NOMO-1 treated with dmso at 0.1 percent for 144 hours (cell line): ENCODE results near the gene SLC39A1.

Experiments
- DNase-seq: peaks from one replicate; lab custom pipeline; 2025; ENCODE audit not compliant: unreplicated experiment; lab: John Stamatoyannopoulos, UW

The SLC39A1 gene

GRCh38 chr1:153977250-153978240, 14.2 kb upstream of the SLC39A1 start, which contains the start of gene JTB:
TSS of gene JTB (minus strand) at chr1:153977674. CDS start at chr1:153977252, 422 bp downstream.
- peak; percentile 60 for DNase-seq

GRCh38 chr1:153976819-153977249, 13.5 kb upstream of the SLC39A1 start:
- no peak for DNase-seq

DNA sequence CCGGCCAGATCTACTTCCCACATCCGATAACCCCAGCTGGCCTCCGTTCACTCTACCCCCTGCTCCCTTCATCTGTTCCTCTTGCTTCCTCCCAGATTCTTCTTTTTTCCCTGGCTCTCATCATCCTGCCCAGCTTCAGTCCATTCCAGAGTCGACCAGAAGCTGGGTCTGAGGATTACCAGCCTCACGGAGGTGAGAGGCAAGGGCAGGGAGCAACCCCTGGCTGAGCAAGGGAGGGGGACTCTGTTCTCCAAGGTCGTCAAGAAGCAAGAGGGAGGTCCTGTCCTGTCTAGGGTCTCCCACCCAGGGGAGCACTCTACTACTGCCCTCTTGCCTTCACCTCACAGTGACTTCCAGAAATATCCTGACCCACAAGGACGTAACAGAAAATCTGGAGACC, 10.2 kb upstream of the SLC39A1 start:
- DNase-seq, result no peak

DNA sequence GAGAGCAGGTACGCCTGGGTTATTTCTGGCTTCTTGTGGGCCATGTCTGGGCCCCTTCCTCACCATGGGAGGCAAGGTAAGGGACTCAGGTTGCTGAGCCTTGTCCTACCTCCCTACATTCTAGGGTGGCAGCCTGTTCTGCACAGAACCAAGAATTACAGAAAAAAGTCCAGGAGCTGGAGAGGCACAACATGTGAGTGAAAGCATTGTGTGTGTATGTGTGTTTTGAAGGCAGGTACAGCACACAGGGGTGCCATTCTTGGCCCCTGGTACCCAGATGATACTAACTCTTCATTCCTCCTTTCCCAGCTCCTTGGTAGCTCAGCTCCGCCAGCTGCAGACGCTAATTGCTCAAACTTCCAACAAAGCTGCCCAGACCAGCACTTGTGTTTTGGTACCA, 9.7 kb upstream of the SLC39A1 start:
- no peak for DNase-seq

- no peak for DNase-seq
Observed at GRCh38 chr1:153970346-153970745, 7.0 kb upstream of the SLC39A1 start.

DNA sequence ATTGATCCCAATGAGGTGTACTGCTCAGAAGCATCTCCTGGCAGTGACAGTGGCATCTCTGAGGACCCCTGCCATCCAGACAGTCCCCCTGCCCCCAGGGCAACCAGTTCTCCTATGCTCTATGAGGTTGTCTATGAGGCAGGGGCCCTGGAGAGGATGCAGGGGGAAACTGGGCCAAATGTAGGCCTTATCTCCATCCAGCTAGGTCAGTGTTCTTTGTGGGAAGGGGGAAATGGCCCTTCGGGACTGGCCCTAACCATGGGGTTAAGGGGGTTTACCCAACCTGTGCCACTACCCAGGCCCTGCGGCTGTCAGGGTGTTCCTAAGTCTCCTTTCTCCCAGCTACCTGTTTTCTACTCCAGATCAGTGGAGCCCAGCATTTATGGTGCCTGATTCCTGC, 5.6 kb upstream of the SLC39A1 start:
- no peak for DNase-seq

DNA sequence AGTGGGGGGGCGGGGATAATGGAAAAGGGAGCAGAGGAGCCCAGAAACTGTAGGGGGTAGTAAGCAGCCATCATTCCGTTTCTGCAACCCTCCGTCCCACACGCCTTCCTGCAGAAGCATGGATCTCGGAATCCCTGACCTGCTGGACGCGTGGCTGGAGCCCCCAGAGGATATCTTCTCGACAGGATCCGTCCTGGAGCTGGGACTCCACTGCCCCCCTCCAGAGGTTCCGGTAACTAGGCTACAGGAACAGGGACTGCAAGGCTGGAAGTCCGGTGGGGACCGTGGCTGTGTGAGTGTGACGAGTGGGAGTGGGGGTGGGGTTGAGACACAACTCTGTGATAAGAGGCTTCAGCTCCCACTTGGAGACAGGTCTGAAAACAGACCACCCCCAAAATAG, 5.1 kb upstream of the SLC39A1 start:
- DNase-seq, result no peak

DNA sequence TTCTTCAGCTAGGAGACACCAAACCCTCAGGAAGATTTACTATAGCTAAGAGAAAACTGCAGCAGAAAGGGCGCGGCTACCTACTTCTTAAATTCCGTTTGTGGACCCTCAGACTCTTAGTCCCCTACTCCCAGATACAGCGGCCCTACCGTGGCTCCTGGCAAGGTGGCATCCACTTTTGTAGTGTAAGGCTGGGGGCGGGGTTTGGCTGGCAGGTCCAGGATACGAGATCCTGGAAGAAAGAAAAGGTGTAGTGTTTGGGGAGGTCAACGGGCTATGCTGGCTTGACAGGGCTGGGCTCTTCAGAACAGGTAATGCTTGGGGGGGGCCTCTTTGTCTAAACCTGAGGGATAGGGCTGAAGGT, 4.6 kb upstream of the SLC39A1 start:
- no peak for DNase-seq

GRCh38 chr1:153967107-153967999, 4.0 kb upstream of the SLC39A1 start, which contains the start of gene CREB3L4:
TSS of gene CREB3L4 (plus strand) at chr1:153967902. CDS start at chr1:153968526, 624 bp downstream.
- peak; percentile 96 for DNase-seq

DNA sequence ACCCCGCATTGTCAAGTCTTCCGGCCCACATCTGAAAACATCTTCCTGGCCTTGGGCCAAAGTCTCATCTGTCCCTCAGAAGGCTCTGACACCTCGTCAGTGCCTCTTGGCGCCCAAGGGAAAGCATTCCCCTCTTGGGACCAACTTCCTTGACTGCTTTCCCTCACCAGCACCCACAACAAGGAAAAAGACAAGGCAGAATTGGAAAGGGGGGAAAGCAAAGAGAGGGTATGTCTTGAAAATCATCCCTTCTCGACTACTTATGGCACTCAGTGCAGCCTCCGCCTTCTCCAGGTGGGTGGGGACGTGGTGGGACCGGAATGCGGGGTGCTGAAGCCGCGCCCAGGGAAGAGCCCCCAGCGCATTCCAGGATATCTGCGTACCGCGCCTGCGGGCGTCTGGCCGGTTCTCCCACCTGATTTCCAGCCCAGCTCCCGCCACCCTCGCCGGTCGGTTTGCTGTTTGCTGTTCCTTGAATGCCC, 554 bp upstream of the SLC39A1 start:
- no peak for DNase-seq

DNA sequence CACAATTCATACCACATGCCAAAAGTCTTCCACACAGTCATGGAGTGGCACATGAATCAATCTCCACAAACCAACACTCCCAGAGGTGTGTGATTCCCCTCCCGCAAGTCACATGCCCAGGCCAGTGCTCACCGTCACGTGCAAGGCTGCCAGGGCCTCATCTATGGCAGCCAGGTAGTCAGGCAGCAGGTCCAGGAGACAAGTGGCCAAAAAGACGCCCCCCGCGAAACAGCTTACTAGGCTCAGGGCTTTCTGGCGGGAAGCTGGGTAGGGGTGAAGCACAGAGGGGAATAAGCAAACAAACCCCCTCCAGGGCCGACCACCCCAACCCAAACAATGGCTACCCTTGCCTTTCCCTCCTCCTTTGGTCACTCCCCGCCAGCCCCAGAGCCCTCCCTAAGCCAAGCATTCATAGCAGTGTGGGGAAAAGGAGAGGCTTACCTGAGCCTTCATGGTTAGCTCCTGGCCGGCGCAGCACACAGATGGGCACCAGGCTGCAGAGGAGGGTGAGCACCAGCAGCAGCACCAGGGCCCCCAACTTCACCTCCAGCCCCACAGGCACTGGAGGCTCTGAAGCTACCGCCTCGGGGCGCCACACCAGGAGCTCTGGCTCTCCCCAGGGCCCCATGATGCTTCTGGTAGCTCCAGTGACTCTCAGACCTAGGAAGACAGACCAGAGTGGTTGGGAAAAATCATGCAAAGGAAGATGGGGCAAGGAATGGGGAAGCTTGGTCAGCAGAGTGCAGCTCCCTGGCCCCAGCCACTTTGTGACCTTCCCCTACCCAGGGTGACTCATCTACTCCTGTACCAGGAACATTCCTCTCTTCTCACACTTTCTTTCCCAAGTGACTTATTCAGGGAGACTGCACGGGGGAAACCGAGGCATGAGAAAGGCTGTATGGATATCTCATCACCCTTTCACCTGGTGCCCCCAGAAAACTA, 978 bp downstream of the SLC39A1 start:
- no peak for DNase-seq

GRCh38 chr1:153961421-153961820, 1.9 kb downstream of the SLC39A1 start:
- no peak for DNase-seq

DNA sequence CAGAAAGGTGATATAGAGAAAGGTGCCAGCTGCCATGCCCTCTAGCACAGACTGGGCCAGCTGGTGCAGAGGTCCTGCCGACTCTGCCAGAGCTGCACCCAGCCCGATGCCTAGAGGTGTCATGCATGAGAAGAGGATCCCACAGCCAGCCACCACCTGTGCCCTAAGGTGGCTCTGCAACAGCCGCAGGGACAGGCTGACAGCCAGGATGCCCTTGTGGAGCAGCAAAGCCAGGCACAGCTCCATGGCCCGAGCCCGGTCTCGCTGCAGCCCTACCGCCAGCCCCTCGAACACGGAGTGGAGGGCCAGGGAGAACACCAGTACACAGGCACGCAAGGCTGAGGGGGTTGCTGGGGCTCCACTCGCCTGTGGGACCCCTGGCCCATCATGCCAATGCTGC, 3.1 kb downstream of the SLC39A1 start:
- no peak for DNase-seq

DNA sequence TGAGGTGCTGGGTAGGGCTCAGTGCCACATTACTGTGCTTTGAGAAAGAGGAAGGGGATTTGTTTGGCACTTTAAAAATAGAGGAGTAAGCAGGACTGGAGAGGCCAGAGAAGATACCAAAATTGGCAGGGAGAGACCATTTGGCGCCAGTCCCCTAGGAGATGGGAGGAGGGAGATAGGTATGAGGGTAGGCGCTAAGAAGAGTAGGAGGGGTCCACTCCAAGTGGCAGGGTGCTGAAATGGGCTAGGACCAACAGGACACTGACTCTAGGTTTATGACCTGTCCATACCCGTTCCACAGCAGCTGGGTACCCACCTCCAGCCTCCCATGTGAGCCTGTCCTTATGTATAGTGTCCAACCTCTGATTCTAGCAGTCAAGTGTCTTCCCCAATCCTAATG, 3.9 kb downstream of the SLC39A1 start:
- no peak for DNase-seq

DNA sequence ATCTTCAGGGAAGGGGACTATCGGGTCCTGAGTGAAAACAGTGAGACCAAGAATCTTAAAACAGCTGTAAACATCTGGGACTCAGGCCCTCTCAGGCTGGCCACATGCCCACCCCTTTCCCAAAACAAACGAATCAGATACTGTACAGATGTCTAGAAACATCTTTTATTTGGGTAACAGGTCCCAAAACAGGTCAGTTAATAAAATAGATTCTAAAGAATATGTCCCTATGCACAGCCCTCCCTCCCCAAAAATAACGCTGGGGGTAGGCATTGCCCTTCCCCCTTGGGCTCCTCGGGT, 4.4 kb downstream of the SLC39A1 start:
- DNase-seq, result no peak

DNA sequence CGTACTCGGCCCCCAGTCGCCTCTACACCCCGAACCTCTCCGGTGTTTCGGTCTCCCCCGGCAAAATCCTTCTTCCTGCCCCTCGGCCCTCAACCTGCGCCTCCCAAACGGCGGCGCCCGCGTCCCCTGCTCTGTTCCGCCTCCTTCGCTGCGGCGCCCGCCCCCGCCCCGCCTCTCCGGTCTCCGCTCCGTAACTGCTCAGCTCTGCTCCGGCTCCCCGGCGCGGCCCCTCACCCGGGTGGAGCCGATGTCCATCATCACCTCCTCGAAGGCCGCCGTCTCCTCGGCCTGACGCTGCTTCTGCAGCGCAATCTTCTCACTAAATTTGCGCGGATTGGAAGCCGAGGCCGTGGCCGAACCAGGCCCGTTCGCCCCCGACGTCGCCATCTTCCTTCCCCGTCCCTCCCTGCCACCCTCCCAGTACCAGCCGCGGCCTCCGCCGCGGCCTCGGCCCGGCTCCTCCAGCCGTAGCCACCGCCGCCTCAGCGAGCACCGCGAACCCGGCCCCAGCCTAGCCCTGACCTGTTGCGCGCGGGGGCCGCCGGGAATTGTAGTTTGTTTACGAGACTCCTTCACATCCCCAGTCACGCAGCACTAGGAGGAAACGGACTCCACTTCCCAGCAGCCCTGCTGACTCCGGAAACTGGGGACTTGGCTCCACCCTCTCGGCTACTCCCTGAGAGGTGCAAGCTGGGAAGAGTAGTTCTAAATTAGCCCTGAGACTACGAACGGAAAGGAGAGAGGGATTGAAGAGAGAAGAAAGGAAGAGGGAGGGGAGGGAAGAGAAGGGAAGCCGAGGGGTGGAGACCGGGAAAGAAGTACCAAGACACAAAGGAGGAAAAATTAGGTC, 5.0 kb downstream of the SLC39A1 start, which contains the start of gene CRTC2:
Gene CRTC2 (minus strand): TSS at position 502 of the 850 bp plus-strand sequence. CDS start 115 bp downstream, at position 387.
- peak; percentile 99 for DNase-seq

DNA sequence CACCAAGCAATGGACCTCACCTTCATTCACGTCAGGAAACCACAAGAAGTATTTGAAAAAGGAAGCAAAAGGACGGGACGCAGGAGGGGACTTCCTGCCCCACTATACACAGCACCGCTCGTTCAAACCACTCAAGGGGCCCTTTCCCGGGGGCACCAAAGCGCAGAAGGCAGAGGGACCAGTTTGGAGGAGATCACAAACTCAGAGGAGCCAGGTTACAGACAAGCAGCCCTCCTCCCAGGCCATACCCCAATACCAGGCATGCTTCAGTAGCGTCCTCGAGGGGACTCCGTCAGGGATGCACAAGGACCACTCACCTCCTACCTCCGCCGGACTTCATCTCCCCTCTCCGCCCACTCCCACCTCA, 5.6 kb downstream of the SLC39A1 start:
- DNase-seq, result no peak

DNA sequence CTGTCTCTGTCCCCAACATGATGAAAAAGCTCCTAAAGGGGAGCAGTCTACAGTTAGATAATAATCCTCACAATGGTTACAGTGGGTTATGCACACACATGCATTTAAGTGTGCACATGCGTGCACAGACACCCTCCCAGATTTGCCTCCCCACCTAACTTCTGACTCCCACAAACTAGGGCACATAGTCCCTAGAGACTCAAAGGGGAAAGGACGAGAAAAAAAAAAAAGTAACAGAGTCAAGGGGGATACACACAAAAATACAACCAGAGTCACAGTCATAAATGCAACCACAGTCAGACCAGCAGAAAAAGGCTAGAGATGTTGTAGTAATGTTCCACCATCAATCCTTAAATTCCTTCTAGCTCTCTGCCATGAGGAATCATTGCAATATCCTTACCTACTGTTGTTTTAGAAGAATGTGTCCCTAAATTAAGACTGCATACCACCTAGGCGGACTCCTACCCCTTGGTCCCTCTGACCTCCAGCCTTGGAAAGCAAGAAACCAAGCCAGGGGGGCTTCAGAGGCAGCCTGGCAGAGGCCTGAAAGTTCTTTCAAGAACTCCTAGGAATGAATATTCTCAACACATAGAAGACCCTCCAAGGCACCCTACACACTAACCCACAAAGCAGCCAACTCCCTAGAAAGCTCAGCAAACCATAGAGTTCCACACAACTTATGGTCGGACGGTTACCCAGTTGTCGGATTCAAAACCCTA, 6.2 kb downstream of the SLC39A1 start:
- DNase-seq, result no peak

GRCh38 chr1:153954826-153955225, 8.5 kb downstream of the SLC39A1 start:
- no peak for DNase-seq
